ENCODE results near the gene PINK1. TPM values are rescaled to one million over a fixed set of nuclear protein-coding genes. Genes with fewer than 3 reads are reported as not detected.

PINK1 gene
- polyA plus RNA-seq, 1 of the 3 experiments (the other 2 are of a cell fraction), result 24.4 TPM

DNA sequence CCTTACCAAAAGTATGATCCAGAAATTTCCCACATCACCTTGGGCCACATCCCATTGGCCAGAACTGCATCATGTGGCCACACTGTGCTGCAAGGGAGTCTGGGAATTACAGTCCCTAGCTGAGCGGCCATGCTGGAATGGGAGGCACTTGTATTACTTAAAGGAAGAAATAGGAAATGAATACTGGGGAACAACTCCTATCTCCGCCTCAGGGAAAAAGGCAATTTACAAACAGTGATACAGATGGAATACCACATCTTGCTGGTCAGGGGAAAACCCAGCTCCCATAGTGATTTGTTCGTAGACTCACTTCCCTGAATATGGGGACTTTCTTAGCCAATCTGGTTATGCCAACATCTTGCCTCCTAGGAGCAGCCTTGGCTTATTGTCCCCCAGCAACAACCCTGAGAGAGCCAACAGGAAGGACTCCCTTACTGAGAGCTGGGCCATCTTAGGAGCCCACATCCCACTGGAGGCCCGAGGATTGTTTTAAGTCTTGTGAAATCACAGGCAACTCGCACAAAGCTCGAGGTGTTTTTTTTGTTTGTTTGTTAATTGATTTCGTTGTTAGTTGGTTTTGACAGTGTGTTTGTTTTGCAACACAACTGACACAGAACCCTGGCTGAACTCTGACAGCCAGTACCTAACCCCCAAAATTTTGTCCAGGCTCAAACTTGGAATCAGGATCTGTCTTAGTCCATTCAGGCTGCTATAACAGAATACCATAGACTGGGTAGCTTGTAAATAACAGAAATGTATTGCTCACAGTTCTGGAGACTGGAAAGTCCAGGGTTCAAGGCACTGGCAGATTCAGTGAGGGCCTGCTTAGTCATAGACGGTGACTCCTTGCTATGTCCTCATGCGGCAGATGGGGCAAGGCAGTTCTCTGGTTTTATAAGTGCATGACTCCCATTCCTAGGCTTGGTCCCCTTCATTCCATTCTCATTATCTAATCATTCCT, 29.5 kb upstream of the PINK1 start (continued):
- no peak for TF ChIP-seq NRF1 (IDR thresholded peaks at IDR 0.05; ENCODE audit: low read depth, low read length)
- TF ChIP-seq FOXJ3 (CRISPR knock-in tag; IDR thresholded peaks at IDR 0.05), result no peak
- no peak for TF ChIP-seq ZBTB33 (IDR thresholded peaks at IDR 0.05; ENCODE audit: borderline replicate concordance, low read depth)
- TF ChIP-seq REST (IDR thresholded peaks at IDR 0.05; ENCODE audit: low read depth, low read length), result no peak
- TF ChIP-seq SMC3 (IDR thresholded peaks at IDR 0.05; ENCODE audit: low read depth, low read length), result no peak
- TF ChIP-seq, protein P1, sequence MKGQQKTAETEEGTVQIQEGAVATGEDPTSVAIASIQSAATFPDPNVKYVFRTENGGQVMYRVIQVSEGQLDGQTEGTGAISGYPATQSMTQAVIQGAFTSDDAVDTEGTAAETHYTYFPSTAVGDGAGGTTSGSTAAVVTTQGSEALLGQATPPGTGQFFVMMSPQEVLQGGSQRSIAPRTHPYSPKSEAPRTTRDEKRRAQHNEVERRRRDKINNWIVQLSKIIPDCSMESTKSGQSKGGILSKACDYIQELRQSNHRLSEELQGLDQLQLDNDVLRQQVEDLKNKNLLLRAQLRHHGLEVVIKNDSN (IDR thresholded peaks at IDR 0.05; ENCODE audit: borderline replicate concordance, low read depth), result peak; percentile 75; the same call in 1 of the 2 replicates
- TF ChIP-seq, protein P2, sequence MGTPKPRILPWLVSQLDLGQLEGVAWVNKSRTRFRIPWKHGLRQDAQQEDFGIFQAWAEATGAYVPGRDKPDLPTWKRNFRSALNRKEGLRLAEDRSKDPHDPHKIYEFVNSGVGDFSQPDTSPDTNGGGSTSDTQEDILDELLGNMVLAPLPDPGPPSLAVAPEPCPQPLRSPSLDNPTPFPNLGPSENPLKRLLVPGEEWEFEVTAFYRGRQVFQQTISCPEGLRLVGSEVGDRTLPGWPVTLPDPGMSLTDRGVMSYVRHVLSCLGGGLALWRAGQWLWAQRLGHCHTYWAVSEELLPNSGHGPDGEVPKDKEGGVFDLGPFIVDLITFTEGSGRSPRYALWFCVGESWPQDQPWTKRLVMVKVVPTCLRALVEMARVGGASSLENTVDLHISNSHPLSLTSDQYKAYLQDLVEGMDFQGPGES (IDR thresholded peaks at IDR 0.05; ENCODE audit: low read depth, low read length), result no peak
- no peak for TF ChIP-seq USF2 (IDR thresholded peaks at IDR 0.05; ENCODE audit: borderline replicate concordance, low read depth, low read length)
- no peak for TF ChIP-seq TAF1 (IDR thresholded peaks at IDR 0.05; ENCODE audit: borderline replicate concordance, low read depth, low read length)
- no peak for TF ChIP-seq MXI1 (IDR thresholded peaks at IDR 0.05; ENCODE audit: low read depth, low read length)
- TF ChIP-seq RFX5 (IDR thresholded peaks at IDR 0.05; ENCODE audit: low read length), result no peak
- TF ChIP-seq EP300 (IDR thresholded peaks at IDR 0.05; ENCODE audit: borderline replicate concordance in 1 of 2, low read depth in 1 of 2, low read length in 1 of 2), result peak in 1 of 2 experiments; percentile 61; a peak in 1 of 4 replicates
- TF ChIP-seq MEF2A (IDR thresholded peaks at IDR 0.05; ENCODE audit: borderline replicate concordance, low read depth), result no peak
- TF ChIP-seq PBX3 (IDR thresholded peaks at IDR 0.05), result no peak
- no peak for TF ChIP-seq RAD21 (IDR thresholded peaks at IDR 0.05; ENCODE audit: low read length)
- TF ChIP-seq ELF1 (IDR thresholded peaks at IDR 0.05), result no peak
- TF ChIP-seq TEAD4 (IDR thresholded peaks at IDR 0.05; ENCODE audit: borderline replicate concordance, insufficient read depth), result 0 out of 2 replicates have a peak, but pooled peaks have one; percentile 33
